ENCODE data around the gene MARCHF11.

GRCh38 chr5:16051246-16051755 lies 128.3 kb downstream of the MARCHF11 start:
- TF ChIP-seq CTCF (IDR thresholded peaks at IDR 0.05) (no peak), POLR2A (IDR thresholded peaks at IDR 0.05) (no peak)
